Calu3 (cell line): ENCODE measurements around the gene TSPO2. TPM values are rescaled to one million over a fixed set of nuclear protein-coding genes. Genes with fewer than 3 reads are reported as not detected.

Experiments used
- Bru-seq: library from RNA; stranded (reverse); fragments of 400-500 nt; gene quantifications from one replicate; lab custom pipeline; 2021; lab: Mats Ljungman, UMichigan
- BruChase-seq, 2 experiments: library from RNA; stranded (reverse); fragments of 400-500 nt; gene quantifications; one replicate each; lab custom pipeline; 2021; lab: Mats Ljungman, UMichigan
- BruUV-seq: library from RNA; stranded (reverse); fragments of 400-500 nt; replicated peaks from 2 replicates; lab custom pipeline; 2021; lab: Mats Ljungman, UMichigan
- CTCF ChIA-PET: fragments of 300-600 bp; sonication (Branson Sonifier 250); formaldehyde crosslinking; loops from one replicate; lab custom pipeline; 2022; ENCODE audit warnings: antibody characterized with exemption; lab: Charles Lee
- DNase-seq: peaks from one replicate; pipeline ENCODE4 v3.0.0; 2022
- H3K27ac Mint-ChIP-seq: one replicate; pipeline ENCODE4 v1.8.0; 2022; ENCODE audit warnings: mixed read lengths; ENCODE audit not compliant: unreplicated experiment
- H3K27me3 Mint-ChIP-seq: one replicate; pipeline ENCODE4 v1.8.0; 2022; ENCODE audit warnings: mixed read lengths; ENCODE audit not compliant: unreplicated experiment
- H3K36me3 Mint-ChIP-seq: one replicate; pipeline ENCODE4 v1.8.0; 2022; ENCODE audit warnings: mild to moderate bottlenecking, moderate library complexity, mixed read lengths; ENCODE audit not compliant: insufficient read depth, unreplicated experiment
- H3K4me1 Mint-ChIP-seq: one replicate; pipeline ENCODE4 v1.8.0; 2022; ENCODE audit warnings: mild to moderate bottlenecking, low read depth, mixed read lengths; ENCODE audit not compliant: unreplicated experiment
- H3K4me3 Mint-ChIP-seq: one replicate; pipeline ENCODE4 v1.8.0; 2022; ENCODE audit warnings: mild to moderate bottlenecking, low read depth, moderate library complexity, mixed read lengths; ENCODE audit not compliant: unreplicated experiment
- H3K9me3 Mint-ChIP-seq: one replicate; pipeline ENCODE4 v1.8.0; 2022; ENCODE audit warnings: low read depth, mixed read lengths; ENCODE audit not compliant: unreplicated experiment
- intact Hi-C: fragments of 100-400 bp; cut with micrococcal nuclease; formaldehyde crosslinking; loops from one replicate; pipeline ENCODE4 v1.10.0; 2022; ENCODE audit not compliant: unreplicated experiment
- long read RNA-seq: library from polyadenylated mRNA; stranded (forward); transcript quantifications from one replicate; pipeline ENCODE4 v2.0.0, GENCODE V29; 2022
- total RNA-seq: library from RNA; stranded (reverse); gene quantifications from 2 replicates; pipeline ENCODE4 v1.2.3, GENCODE V29; 2022
- TF ChIP-seq, protein P1 (sequence below): fragments of 200-600 bp; IDR thresholded peaks from one replicate; pipeline ENCODE4 v1.8.0; 2022; ENCODE audit warnings: antibody characterized with exemption; ENCODE audit not compliant: unreplicated experiment

TSPO2 gene
- total RNA-seq (not detected in 2 replicates), Bru-seq, nascent RNA (not detected), BruChase-seq, experiment 1, labeled RNA remaining after a 6-hour chase (not detected), BruChase-seq, experiment 2, labeled RNA remaining after a 2-hour chase (not detected)
- long read RNA-seq = 0 reads

DNA sequence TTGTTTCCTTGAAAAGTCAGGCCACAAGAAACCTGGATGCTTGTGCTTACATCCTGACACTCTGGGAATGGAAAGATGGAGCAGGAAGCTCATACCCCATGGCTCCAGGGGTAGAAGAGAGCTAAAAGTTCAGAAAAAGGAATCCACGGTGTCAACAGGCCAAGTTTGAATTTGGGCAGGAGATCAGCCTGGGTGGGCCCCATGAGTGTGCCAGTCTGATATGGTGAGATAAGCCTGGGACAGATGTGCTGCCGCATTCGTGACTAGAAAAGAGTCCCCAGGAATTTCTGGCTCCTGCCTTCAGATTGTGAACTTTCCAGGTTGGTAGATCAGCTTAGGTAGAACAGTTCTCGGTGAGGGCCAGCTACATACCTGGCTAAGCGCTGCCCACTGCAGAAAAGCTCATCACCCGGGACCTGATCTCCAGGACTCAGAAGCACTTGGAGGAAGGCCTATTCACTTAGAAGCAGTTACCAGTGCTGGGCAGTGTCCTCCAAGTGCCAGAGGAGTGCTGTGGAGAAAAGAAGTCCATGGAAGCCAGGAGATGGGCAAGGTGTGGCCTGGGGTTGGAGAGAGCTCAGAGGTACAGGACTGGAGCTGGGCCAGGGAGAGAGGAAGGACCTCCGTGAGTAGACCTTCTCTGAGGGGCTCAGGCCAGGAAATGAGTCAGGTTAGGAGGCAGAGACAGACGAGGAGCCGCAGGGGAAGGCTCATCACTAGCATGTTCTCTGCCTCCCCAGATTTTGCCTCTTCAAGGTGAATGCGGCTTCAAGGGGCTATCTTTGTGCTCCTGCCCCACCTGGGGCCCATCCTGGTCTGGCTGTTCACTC lies at the start of gene TSPO2:
Gene TSPO2 (plus strand): TSS at position 242 of the 830 bp plus-strand sequence. CDS start 519 bp downstream, at position 761.
- intact Hi-C loops = no loop called here
- Mint-ChIP-seq H3K4me3 (no peak within 1 kb of the TSS), H3K9me3 (no peaks in the 10 kb centered on the region), H3K27ac (peak within 1 kb of the TSS; percentile 34), H3K27me3 (no peaks in the 10 kb centered on the region), H3K36me3 (peaks cover 12% of the 10 kb centered on the region), H3K4me1 (peaks cover 39% of the 10 kb centered on the region)
- no TSS peak for BruUV-seq
- CTCF ChIA-PET = no interaction called here
- DNase-seq = no peak
- TF ChIP-seq, protein P1, sequence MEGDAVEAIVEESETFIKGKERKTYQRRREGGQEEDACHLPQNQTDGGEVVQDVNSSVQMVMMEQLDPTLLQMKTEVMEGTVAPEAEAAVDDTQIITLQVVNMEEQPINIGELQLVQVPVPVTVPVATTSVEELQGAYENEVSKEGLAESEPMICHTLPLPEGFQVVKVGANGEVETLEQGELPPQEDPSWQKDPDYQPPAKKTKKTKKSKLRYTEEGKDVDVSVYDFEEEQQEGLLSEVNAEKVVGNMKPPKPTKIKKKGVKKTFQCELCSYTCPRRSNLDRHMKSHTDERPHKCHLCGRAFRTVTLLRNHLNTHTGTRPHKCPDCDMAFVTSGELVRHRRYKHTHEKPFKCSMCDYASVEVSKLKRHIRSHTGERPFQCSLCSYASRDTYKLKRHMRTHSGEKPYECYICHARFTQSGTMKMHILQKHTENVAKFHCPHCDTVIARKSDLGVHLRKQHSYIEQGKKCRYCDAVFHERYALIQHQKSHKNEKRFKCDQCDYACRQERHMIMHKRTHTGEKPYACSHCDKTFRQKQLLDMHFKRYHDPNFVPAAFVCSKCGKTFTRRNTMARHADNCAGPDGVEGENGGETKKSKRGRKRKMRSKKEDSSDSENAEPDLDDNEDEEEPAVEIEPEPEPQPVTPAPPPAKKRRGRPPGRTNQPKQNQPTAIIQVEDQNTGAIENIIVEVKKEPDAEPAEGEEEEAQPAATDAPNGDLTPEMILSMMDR = no peak

GRCh38 chr6:40992746-40993145 lies 49.5 kb upstream of the TSPO2 start:
- intact Hi-C loops = no loop called here
- no peak for DNase-seq
- Mint-ChIP-seq H3K27ac (no peak overlapping the region), H3K36me3 (peaks cover 11% of the 10 kb centered on the region), H3K27me3 (peaks cover 38% of the 10 kb centered on the region), H3K9me3 (no peaks in the 10 kb centered on the region), H3K4me3 (no peak overlapping the region), H3K4me1 (peaks cover 18% of the 10 kb centered on the region)
- TF ChIP-seq, protein P1 = no peak
- BruUV-seq = no TSS peak
- CTCF ChIA-PET = no interaction called here

GRCh38 chr6:40996591-40997233 lies 45.6 kb upstream of the TSPO2 start:
- peak; percentile 36 for DNase-seq
- CTCF ChIA-PET = interaction anchor here (0.6 to 2.4 kb wide), 8 partner anchors 11 to 89 kb away, joined by 3 to 18 read pairs (median 4); partner anchors contain the start of gene UNC5CL
- H3K27me3 Mint-ChIP-seq = peaks cover 19% of the 10 kb centered on the region
- H3K4me3 Mint-ChIP-seq = peak overlapping the region; percentile 48
- BruUV-seq = no TSS peak
- H3K27ac Mint-ChIP-seq = peak overlapping the region; percentile 94
- TF ChIP-seq, protein P1 = no peak
- H3K9me3 Mint-ChIP-seq = no peaks in the 10 kb centered on the region
- intact Hi-C loops = loop anchor here (5.0 kb wide), 3 partner anchors 39 to 89 kb away; partner anchors contain the start of gene UNC5CL
- H3K36me3 Mint-ChIP-seq = peaks cover 11% of the 10 kb centered on the region
- peaks cover 48% of the 10 kb centered on the region for H3K4me1 Mint-ChIP-seq

DNA sequence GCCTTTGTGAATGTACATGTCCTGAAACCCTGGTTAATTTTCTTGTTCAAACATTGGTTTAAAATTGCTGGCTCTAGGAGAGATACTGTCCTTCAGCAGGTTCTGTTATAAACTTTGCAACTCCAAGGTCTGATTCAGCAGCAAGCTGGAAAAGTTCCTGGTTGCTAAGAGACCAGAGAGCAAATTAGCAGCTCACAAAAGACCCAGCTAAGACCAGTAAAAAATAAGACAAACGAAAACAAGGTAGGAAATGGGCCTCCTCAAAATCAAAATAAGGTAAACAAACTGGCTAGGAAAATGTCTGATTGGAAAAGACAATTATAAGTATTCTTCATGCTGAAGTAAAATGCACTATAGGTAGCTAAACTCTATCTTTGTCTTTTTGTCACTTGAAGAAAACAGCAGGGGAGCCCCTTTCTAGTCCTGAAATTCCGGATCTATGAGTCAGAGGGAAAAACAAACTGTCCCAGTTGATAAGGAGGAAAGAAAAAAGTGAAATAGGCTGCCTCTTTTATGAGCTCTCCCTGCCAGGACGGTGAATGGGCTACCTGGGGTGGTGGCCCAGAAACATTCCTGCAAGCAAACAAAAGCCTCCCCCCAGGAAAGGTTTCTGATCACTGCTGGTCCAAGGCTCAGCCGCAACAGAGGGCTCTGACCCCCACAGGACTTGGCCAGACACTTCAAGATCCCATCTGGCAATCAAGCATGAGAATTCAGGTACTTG lies 44.9 kb upstream of the TSPO2 start:
- H3K27me3 Mint-ChIP-seq = peaks cover 12% of the 10 kb centered on the region
- CTCF ChIA-PET = interaction anchor here (0.7 to 2.4 kb wide), 10 partner anchors 11 to 1073 kb away, joined by 3 to 18 read pairs (median 5); partner anchors contain the start of gene UNC5CL
- peak overlapping the region; percentile 48 for H3K4me3 Mint-ChIP-seq
- DNase-seq = peak; percentile 68
- no TSS peak for BruUV-seq
- no peaks in the 10 kb centered on the region for H3K9me3 Mint-ChIP-seq
- TF ChIP-seq, protein P1 = no peak
- intact Hi-C loops = loop anchor here (5.0 kb wide), 3 partner anchors 40 to 90 kb away; partner anchors contain the start of gene UNC5CL
- peak overlapping the region; percentile 94 for H3K27ac Mint-ChIP-seq
- H3K36me3 Mint-ChIP-seq = peaks cover 11% of the 10 kb centered on the region
- peaks cover 55% of the 10 kb centered on the region for H3K4me1 Mint-ChIP-seq
